ENCODE results near the gene CCN5. TPM values are rescaled to one million over a fixed set of nuclear protein-coding genes. Genes with fewer than 3 reads are reported as not detected.

Gene CCN5
- total and polyA plus RNA-seq, 2 of the 8 experiments (the other 6 are each of a cell fraction or from before 2014, with no cell fraction given): not detected

GRCh38 chr20:44693627-44694026, 21.5 kb upstream of the CCN5 start (continued):
- TF ChIP-seq CHD7 (IDR thresholded peaks at IDR 0.05; ENCODE audit: insufficient replicate concordance, low read length) (no peak), JUN (IDR thresholded peaks at IDR 0.05; ENCODE audit: low read depth, low read length) (no peak), RFX5 (IDR thresholded peaks at IDR 0.05; ENCODE audit: borderline replicate concordance, low read depth, low read length) (no peak), SIRT6 (IDR thresholded peaks at IDR 0.05; ENCODE audit: low read length) (no peak)

Measured in H1 (cell line).